ENCODE measurements around the gene MTURN.

The MTURN gene

DNA sequence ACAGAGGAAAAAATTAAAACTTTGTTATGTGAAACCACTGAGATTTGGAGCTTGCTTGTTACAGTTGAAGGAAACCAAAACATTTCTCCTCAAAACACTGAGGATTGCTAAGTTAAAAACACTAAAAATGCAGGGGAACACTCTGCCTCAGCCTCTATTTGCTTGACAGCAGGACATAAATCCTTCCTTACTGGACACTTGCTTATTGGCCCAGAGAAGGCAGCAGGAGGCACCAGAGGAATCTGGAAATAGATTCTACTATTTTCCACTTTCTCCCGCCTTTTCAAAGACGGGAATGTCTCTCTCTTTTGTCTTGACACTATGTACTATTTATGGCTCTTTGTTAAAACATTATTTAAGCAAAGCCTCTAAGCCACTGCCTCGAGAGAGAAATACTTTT, 67.9 kb downstream of the MTURN start:
- Histone ChIP-seq H3K79me2 (ENCODE audit: insufficient read depth, low read length) (no peaks in the 10 kb centered on the region), H4K20me1 (ENCODE audit: insufficient read depth, low read length) (no peaks in the 10 kb centered on the region), H3F3A (ENCODE audit: insufficient read depth, low read length) (no peaks in the 10 kb centered on the region), H3K36me3 (ENCODE audit: insufficient read depth, low read length) (no peaks in the 10 kb centered on the region; the same call in 1 of the 2 replicates), H3K9me2 (ENCODE audit: low read depth, low read length) (no peaks in the 10 kb centered on the region), H2AFZ (ENCODE audit: low read length) (peak overlapping the region; percentile 2; the same call in 1 of the 2 replicates), H3K9me3 (ENCODE audit: low read length) (no peaks in the 10 kb centered on the region), H3K4me1 (ENCODE audit: insufficient read depth, low read length, severe bottlenecking) (peaks cover 39% of the 10 kb centered on the region), H3K9ac (ENCODE audit: low read length) (no peak overlapping the region; the same call in 1 of the 2 replicates), H3K4me2 (ENCODE audit: low read length) (no peak overlapping the region), H3K27ac (ENCODE audit: low read depth, low read length, poor library complexity, severe bottlenecking) (peak overlapping the region; percentile 72), H3K27me3 (ENCODE audit: insufficient read depth, low read length) (no peaks in the 10 kb centered on the region), H3K4me3 (ENCODE audit: low read depth, low read length, poor library complexity, severe bottlenecking) (no peak overlapping the region)
- no peak for TF ChIP-seq CTCF (IDR thresholded peaks at IDR 0.05; ENCODE audit: low read length)
- TF ChIP-seq EZH2 (IDR thresholded peaks at IDR 0.05; ENCODE audit: borderline replicate concordance, low read length), result no peak

DNA sequence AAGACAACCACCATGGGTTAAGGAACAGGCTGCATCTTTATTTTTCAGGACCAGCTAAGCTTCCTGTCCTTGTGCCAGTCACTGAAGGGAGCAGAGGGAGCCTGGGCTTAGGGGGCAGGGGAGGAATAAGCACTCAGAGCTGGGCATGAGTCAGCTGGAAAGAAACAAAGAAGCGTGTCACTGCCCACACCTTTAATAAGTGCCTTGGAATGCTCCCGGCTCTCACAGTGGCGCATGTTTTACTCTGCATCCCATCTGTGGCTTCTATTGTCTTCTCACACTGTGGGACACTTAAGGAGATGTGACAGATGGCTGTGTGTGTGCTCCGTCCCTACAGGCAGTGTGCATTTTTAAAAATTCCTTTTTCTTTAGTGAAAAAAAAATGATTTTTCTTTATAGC, 71.7 kb downstream of the MTURN start:
- H3F3A ChIP-seq (ENCODE audit: insufficient read depth, low read length), result no peaks in the 10 kb centered on the region
- no peaks in the 10 kb centered on the region for H4K20me1 ChIP-seq (ENCODE audit: insufficient read depth, low read length)
- no peaks in the 10 kb centered on the region for H3K79me2 ChIP-seq (ENCODE audit: insufficient read depth, low read length)
- H3K27ac ChIP-seq (ENCODE audit: low read depth, low read length, poor library complexity, severe bottlenecking), result no peak overlapping the region
- H3K27me3 ChIP-seq (ENCODE audit: insufficient read depth, low read length), result no peaks in the 10 kb centered on the region
- no peaks in the 10 kb centered on the region for H3K9me3 ChIP-seq (ENCODE audit: low read length)
- H3K4me1 ChIP-seq (ENCODE audit: insufficient read depth, low read length, severe bottlenecking), result peaks cover 29% of the 10 kb centered on the region
- no peaks in the 10 kb centered on the region for H3K9me2 ChIP-seq (ENCODE audit: low read depth, low read length)
- 0 out of 2 replicates have a peak overlapping the region, but pooled peaks have one; percentile 26 for H2AFZ ChIP-seq (ENCODE audit: low read length)
- no peak overlapping the region for H3K4me3 ChIP-seq (ENCODE audit: low read depth, low read length, poor library complexity, severe bottlenecking)
- TF ChIP-seq EZH2 (IDR thresholded peaks at IDR 0.05; ENCODE audit: borderline replicate concordance, low read length) (no peak), CTCF (IDR thresholded peaks at IDR 0.05; ENCODE audit: low read length) (no peak)
- no peak overlapping the region for H3K4me2 ChIP-seq (ENCODE audit: low read length)
- H3K9ac ChIP-seq (ENCODE audit: low read length), result no peak overlapping the region
- H3K36me3 ChIP-seq (ENCODE audit: insufficient read depth, low read length), result no peaks in the 10 kb centered on the region

GRCh38 chr7:30206942-30207341, 72.2 kb downstream of the MTURN start:
- peaks cover 25% of the 10 kb centered on the region for H3K4me1 ChIP-seq (ENCODE audit: insufficient read depth, low read length, severe bottlenecking)
- peak overlapping the region; percentile 26; the same call in 1 of the 2 replicates for H2AFZ ChIP-seq (ENCODE audit: low read length)
- no peak overlapping the region for H3K4me3 ChIP-seq (ENCODE audit: low read depth, low read length, poor library complexity, severe bottlenecking)
- TF ChIP-seq CTCF (IDR thresholded peaks at IDR 0.05; ENCODE audit: low read length), result no peak
- H4K20me1 ChIP-seq (ENCODE audit: insufficient read depth, low read length), result no peaks in the 10 kb centered on the region
- H3K9ac ChIP-seq (ENCODE audit: low read length), result no peak overlapping the region
- no peaks in the 10 kb centered on the region for H3K79me2 ChIP-seq (ENCODE audit: insufficient read depth, low read length)
- H3F3A ChIP-seq (ENCODE audit: insufficient read depth, low read length), result no peaks in the 10 kb centered on the region
- no peaks in the 10 kb centered on the region for H3K9me3 ChIP-seq (ENCODE audit: low read length)
- no peak overlapping the region for H3K4me2 ChIP-seq (ENCODE audit: low read length)
- H3K36me3 ChIP-seq (ENCODE audit: insufficient read depth, low read length), result no peaks in the 10 kb centered on the region
- no peak overlapping the region for H3K27ac ChIP-seq (ENCODE audit: low read depth, low read length, poor library complexity, severe bottlenecking)
- H3K9me2 ChIP-seq (ENCODE audit: low read depth, low read length), result no peaks in the 10 kb centered on the region
- H3K27me3 ChIP-seq (ENCODE audit: insufficient read depth, low read length), result no peaks in the 10 kb centered on the region

Measured in OCI-LY1 (cell line).